HepG2 (cell line): ENCODE measurements around the gene SYCE1. TPM values are rescaled to one million over a fixed set of nuclear protein-coding genes. Genes with fewer than 3 reads are reported as not detected.

Experiments used
- ARID5B ChIP-seq: IDR thresholded peaks from 2 replicates; pipeline ENCODE4 v1.4.0; 2020; ENCODE audit warnings: mild to moderate bottlenecking, missing genetic modification reagents
- ATF1 ChIP-seq: IDR thresholded peaks from 2 replicates; pipeline ENCODE4 v1.6.1; 2016; ENCODE audit warnings: mild to moderate bottlenecking, control low read depth
- FOXA1 ChIP-seq, 2 experiments: fragments of 450-650 bp in 1 of 2; sonication (generic) in 1 of 2; formaldehyde crosslinking in 1 of 2; IDR thresholded peaks; 2 replicates each; pipeline versions ENCODE4 v1.4.0 to v1.6.1; 2016 to 2020; ENCODE audit warnings: missing genetic modification reagents in 1 of 2
- GLI4 ChIP-seq: sonication (generic); formaldehyde crosslinking; IDR thresholded peaks from 2 replicates; pipeline ENCODE4 v1.5.1; 2020; ENCODE audit warnings: missing genetic modification reagents, mild to moderate bottlenecking, moderate library complexity, borderline replicate concordance
- HHEX ChIP-seq: IDR thresholded peaks from 2 replicates; pipeline ENCODE4 v1.6.1; 2016; ENCODE audit warnings: control low read depth
- HIC2 ChIP-seq: sonication (generic); formaldehyde crosslinking; IDR thresholded peaks from 2 replicates; pipeline ENCODE4 v1.9.0; 2022; ENCODE audit warnings: low read depth, missing genetic modification reagents
- LBX2 ChIP-seq: sonication (generic); formaldehyde crosslinking; IDR thresholded peaks from 2 replicates; pipeline ENCODE4 v1.5.0; 2020; ENCODE audit warnings: missing genetic modification reagents, mild to moderate bottlenecking, borderline replicate concordance
- MXD3 ChIP-seq: IDR thresholded peaks from 2 replicates; pipeline ENCODE4 v1.6.1; 2016; ENCODE audit warnings: mild to moderate bottlenecking, missing biosample characterization, missing genetic modification reagents
- NFKBIZ ChIP-seq: IDR thresholded peaks from 2 replicates; pipeline ENCODE4 v1.6.1; 2018; ENCODE audit warnings: missing genetic modification reagents, missing compliant biosample characterization
- SKI ChIP-seq: fragments of 450-650 bp; IDR thresholded peaks from one replicate; pipeline ENCODE4 v1.6.1; 2018; ENCODE audit warnings: mild to moderate bottlenecking; ENCODE audit not compliant: partially characterized antibody
- ZNF274 ChIP-seq: sonication (generic); formaldehyde crosslinking; IDR thresholded peaks from 2 replicates; pipeline ENCODE4 v1.5.1; 2020; ENCODE audit warnings: mild to moderate bottlenecking, missing genetic modification reagents
- ZNF317 ChIP-seq: sonication (generic); formaldehyde crosslinking; IDR thresholded peaks from 2 replicates; pipeline ENCODE4 v1.5.0; 2020; ENCODE audit warnings: mild to moderate bottlenecking, missing genetic modification reagents
- ZNF331 ChIP-seq: sonication (generic); formaldehyde crosslinking; IDR thresholded peaks from 2 replicates; pipeline ENCODE4 v1.4.0; 2020; ENCODE audit warnings: missing genetic modification reagents
- ZNF34 ChIP-seq: sonication (generic); formaldehyde crosslinking; IDR thresholded peaks from 2 replicates; pipeline ENCODE4 v1.4.0; 2020; ENCODE audit warnings: mild to moderate bottlenecking, missing genetic modification reagents, borderline replicate concordance
- ZNF503 ChIP-seq: sonication (generic); formaldehyde crosslinking; IDR thresholded peaks from 2 replicates; pipeline ENCODE4 v1.4.0; 2020; ENCODE audit warnings: missing genetic modification reagents
- ZNF513 ChIP-seq: sonication (generic); formaldehyde crosslinking; conservative IDR thresholded peaks from 2 replicates; pipeline ENCODE4 v1.5.0; 2020; ENCODE audit warnings: missing genetic modification reagents
- ZNF546 ChIP-seq: sonication (generic); formaldehyde crosslinking; conservative IDR thresholded peaks from 2 replicates; pipeline ENCODE4 v1.8.1; 2023; ENCODE audit warnings: mild to moderate bottlenecking, missing genetic modification reagents
- ZNF672 ChIP-seq: sonication (generic); formaldehyde crosslinking; IDR thresholded peaks from 2 replicates; pipeline ENCODE4 v1.8.1; 2022; ENCODE audit warnings: missing genetic modification reagents
- ZZZ3 ChIP-seq: sonication (generic); formaldehyde crosslinking; IDR thresholded peaks from 2 replicates; pipeline ENCODE4 v1.4.0; 2020; ENCODE audit warnings: missing genetic modification reagents, mild to moderate bottlenecking, borderline replicate concordance
- polyA plus RNA-seq, 8 experiments: library from polyadenylated mRNA; depleted of rRNA in 3 of 8; stranded (reverse) in 7 of 8; unstranded in 1 of 8; fragments of >200 nt; fragmentation: Illumina TruSeq in 4 of 8; extraction: Trizol in 4 of 8; gene quantifications; 2 replicates each; pipeline versions ENCODE4 v1.2.1 to v1.2.3, GENCODE V29; 2011 to 2016; ENCODE audit warnings: low read depth in 4 of 8, missing spikeins in 1 of 8, mixed read lengths in 1 of 8; ENCODE audit not compliant: insufficient read depth in 1 of 8
- total RNA-seq, 5 experiments: library from RNA; depleted of rRNA; stranded (reverse); fragments of >200 nt; fragmentation: Illumina TruSeq; extraction: Trizol; gene quantifications; 2 replicates each; pipeline ENCODE4 v1.2.3, GENCODE V29; 2016; ENCODE audit warnings: low read depth in 1 of 5

The SYCE1 gene
- total and polyA plus RNA-seq, 2 of the 13 experiments (the other 11 are each of a cell fraction or from before 2014, with no cell fraction given) = not detected

- TF ChIP-seq ZNF503 (CRISPR knock-in tag) (0 out of 2 replicates have a peak, but pooled peaks have one; percentile 23), ZNF546 (CRISPR knock-in tag) (no peak), GLI4 (no peak), ZNF317 (CRISPR knock-in tag) (no peak), HIC2 (CRISPR knock-in tag) (no peak), NFKBIZ (CRISPR knock-in tag) (no peak), ATF1 (CRISPR knock-in tag) (no peak), ZZZ3 (no peak), SKI (no peak), ZNF513 (CRISPR knock-in tag) (no peak), ZNF331 (no peak), FOXA1 (IDR thresholded peaks at IDR 0.05) (peak; percentile 86), FOXA1 (CRISPR knock-in tag; IDR thresholded peaks at IDR 0.05) (no peak), ZNF672 (no peak), ZNF34 (CRISPR knock-in tag) (no peak), LBX2 (CRISPR knock-in tag) (no peak), ZNF274 (CRISPR knock-in tag) (no peak), MXD3 (CRISPR knock-in tag) (no peak), HHEX (peak; percentile 81), ARID5B (CRISPR knock-in tag) (peak; percentile 18; the same call in 1 of the 2 replicates)
Measured at GRCh38 chr10:133511907-133512528, 53.4 kb downstream of the SYCE1 start (continued).
